GM19238 (cell line): ENCODE measurements around the gene DTD2.
"Not testable (repeated sequence)": the region's sequence is repeated elsewhere in the genome, so short reads cannot be mapped to it uniquely, and the experiment has no call there.

Source experiments
- DNase-seq: peaks from one replicate; pipeline ENCODE4 v3.0.0; 2011; ENCODE audit warnings: low spot score; ENCODE audit not compliant: insufficient read length

Gene DTD2

GRCh38 chr14:31456841-31457664 is at the start of gene DTD2:
DTD2 (minus strand) TSS chr14:31457506; CDS start chr14:31457393, 113 bp downstream.
- peak; percentile 86 for DNase-seq

- no peak for DNase-seq
Measured at GRCh38 chr14:31505411-31505810, 48.1 kb upstream of the DTD2 start.

- no peak for DNase-seq
Measured at GRCh38 chr14:31501870-31502269, 44.6 kb upstream of the DTD2 start.

GRCh38 chr14:31492759-31493498 is 35.6 kb upstream of the DTD2 start:
- DNase-seq, result no peak

- DNase-seq, result no peak
Measured at GRCh38 chr14:31489691-31490090, 32.4 kb upstream of the DTD2 start.

GRCh38 chr14:31487886-31488285 is 30.6 kb upstream of the DTD2 start, which contains the start of gene GPR33:
GPR33 (minus strand) TSS chr14:31488039; CDS start chr14:31483965, 4,074 bp downstream.
- DNase-seq, result no peak

- no peak for DNase-seq
Measured at GRCh38 chr14:31486764-31487163, 29.5 kb upstream of the DTD2 start.

- no peak for DNase-seq
Measured at GRCh38 chr14:31484754-31485153, 27.4 kb upstream of the DTD2 start.

- DNase-seq, result no peak
Measured at GRCh38 chr14:31480156-31480555, 22.9 kb upstream of the DTD2 start.

- DNase-seq, result no peak
Measured at GRCh38 chr14:31479027-31479426, 21.7 kb upstream of the DTD2 start.

- no peak for DNase-seq
Measured at GRCh38 chr14:31477248-31477647, 19.9 kb upstream of the DTD2 start.

- no peak for DNase-seq
Measured at GRCh38 chr14:31476131-31476866, 19.0 kb upstream of the DTD2 start.

GRCh38 chr14:31466554-31466953 is 9.2 kb upstream of the DTD2 start:
- no peak for DNase-seq

GRCh38 chr14:31465111-31465510 is 7.8 kb upstream of the DTD2 start:
- no peak for DNase-seq

- not testable (repeated sequence) for DNase-seq
Measured at GRCh38 chr14:31462450-31462849, 5.1 kb upstream of the DTD2 start.

GRCh38 chr14:31461545-31461944 is 4.2 kb upstream of the DTD2 start:
- DNase-seq, result no peak

GRCh38 chr14:31457665-31458659 is 656 bp upstream of the DTD2 start:
- no peak for DNase-seq

- no peak for DNase-seq
Measured at GRCh38 chr14:31449971-31450610, 7.2 kb downstream of the DTD2 start.

- no peak for DNase-seq
Measured at GRCh38 chr14:31449136-31449535, 8.2 kb downstream of the DTD2 start.

GRCh38 chr14:31445703-31446102 is 11.6 kb downstream of the DTD2 start:
- no peak for DNase-seq
